Thoracic aorta (tissue), 2 donors: ENCODE measurements around the gene PTPRM. TPM values are rescaled to one million over a fixed set of nuclear protein-coding genes. Genes with fewer than 3 reads are reported as not detected.

Source experiments
- ATAC-seq: fragments of 150-250 bp; one replicate; pipeline ENCODE4 v1.8.0; 2017; ENCODE audit warnings: low read depth; ENCODE audit not compliant: insufficient number of reproducible peaks, low FRiP score
- DNase-seq: peaks from one replicate; pipeline ENCODE4 v3.0.0-alpha.2; 2020; ENCODE audit warnings: low spot score
- H3K27ac ChIP-seq, 2 donors: fragments of 200-600 bp; sonication (generic); 1 replicate in 1 of 2; 2 replicates in 1 of 2; pipeline ENCODE4 v1.5.1; 2016; ENCODE audit warnings: mild to moderate bottlenecking in 2 of 2, moderate library complexity in 2 of 2
- H3K27me3 ChIP-seq: fragments of 200-600 bp; sonication (generic); replicated peaks from 2 replicates; pipeline ENCODE4 v1.6.0; 2016; ENCODE audit warnings: mild to moderate bottlenecking; ENCODE audit not compliant: insufficient read depth
- H3K36me3 ChIP-seq: fragments of 200-600 bp; sonication (generic); one replicate; pipeline ENCODE4 v1.5.1; 2016
- H3K4me1 ChIP-seq, 2 donors: fragments of 200-600 bp; sonication (generic); 1 replicate in 1 of 2; 2 replicates in 1 of 2; pipeline versions ENCODE4 v1.5.1 to v1.6.0; 2016; ENCODE audit warnings: low read depth in 2 of 2, mild to moderate bottlenecking in 1 of 2; ENCODE audit not compliant: control insufficient read depth in 1 of 2
- H3K4me3 ChIP-seq: fragments of 200-600 bp; sonication (generic); 2 replicates; pipeline ENCODE4 v1.5.1; 2016; ENCODE audit warnings: mild to moderate bottlenecking
- H3K9me3 ChIP-seq: fragments of 200-600 bp; sonication (generic); 2 replicates; pipeline ENCODE4 v1.5.1; 2016
- total RNA-seq, 2 donors: library from RNA; depleted of rRNA; stranded (reverse); fragments of >200 nt; gene quantifications; one replicate each; pipeline versions ENCODE4 v1.1.0 to v1.2.3, GENCODE V29; 2016
- TF ChIP-seq, protein P1 (sequence below): fragments of 200-600 bp; sonication (generic); IDR thresholded peaks from one replicate; pipeline ENCODE4 v1.5.1; 2019; ENCODE audit warnings: antibody characterized with exemption

Gene PTPRM
- total RNA-seq, 2 donors from 2014 or later = 90.3 to 102 TPM

- DNase-seq = no peak
- H3K27ac ChIP-seq = peak overlapping the region; percentile 26 to 46
Measured at GRCh38 chr18:7822435-7823331, 255.6 kb downstream of the PTPRM start.

GRCh38 chr18:7824970-7825369 lies 257.9 kb downstream of the PTPRM start:
- no peak for ATAC-seq
- Histone ChIP-seq H3K9me3 (no peaks in the 10 kb centered on the region), H3K4me1 (peaks cover 13 to 43% of the 10 kb centered on the region in 2 donors), H3K4me3 (no peak overlapping the region), H3K27me3 (no peaks in the 10 kb centered on the region), H3K27ac (peak overlapping the region in 1 of 2 donors; percentile 13), H3K36me3 (no peaks in the 10 kb centered on the region)
- TF ChIP-seq, protein P1, sequence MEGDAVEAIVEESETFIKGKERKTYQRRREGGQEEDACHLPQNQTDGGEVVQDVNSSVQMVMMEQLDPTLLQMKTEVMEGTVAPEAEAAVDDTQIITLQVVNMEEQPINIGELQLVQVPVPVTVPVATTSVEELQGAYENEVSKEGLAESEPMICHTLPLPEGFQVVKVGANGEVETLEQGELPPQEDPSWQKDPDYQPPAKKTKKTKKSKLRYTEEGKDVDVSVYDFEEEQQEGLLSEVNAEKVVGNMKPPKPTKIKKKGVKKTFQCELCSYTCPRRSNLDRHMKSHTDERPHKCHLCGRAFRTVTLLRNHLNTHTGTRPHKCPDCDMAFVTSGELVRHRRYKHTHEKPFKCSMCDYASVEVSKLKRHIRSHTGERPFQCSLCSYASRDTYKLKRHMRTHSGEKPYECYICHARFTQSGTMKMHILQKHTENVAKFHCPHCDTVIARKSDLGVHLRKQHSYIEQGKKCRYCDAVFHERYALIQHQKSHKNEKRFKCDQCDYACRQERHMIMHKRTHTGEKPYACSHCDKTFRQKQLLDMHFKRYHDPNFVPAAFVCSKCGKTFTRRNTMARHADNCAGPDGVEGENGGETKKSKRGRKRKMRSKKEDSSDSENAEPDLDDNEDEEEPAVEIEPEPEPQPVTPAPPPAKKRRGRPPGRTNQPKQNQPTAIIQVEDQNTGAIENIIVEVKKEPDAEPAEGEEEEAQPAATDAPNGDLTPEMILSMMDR = no peak
- DNase-seq = no peak

More at GRCh38 chr18:7822435-7823331, 255.6 kb downstream of the PTPRM start:
- TF ChIP-seq, protein P1 = no peak
- H3K9me3 ChIP-seq = no peaks in the 10 kb centered on the region
- H3K27me3 ChIP-seq = no peaks in the 10 kb centered on the region
- no peaks in the 10 kb centered on the region for H3K36me3 ChIP-seq
- H3K4me3 ChIP-seq = peak overlapping the region; percentile 13
- ATAC-seq = no peak
- peaks cover 13 to 43% of the 10 kb centered on the region in 2 donors for H3K4me1 ChIP-seq

DNA sequence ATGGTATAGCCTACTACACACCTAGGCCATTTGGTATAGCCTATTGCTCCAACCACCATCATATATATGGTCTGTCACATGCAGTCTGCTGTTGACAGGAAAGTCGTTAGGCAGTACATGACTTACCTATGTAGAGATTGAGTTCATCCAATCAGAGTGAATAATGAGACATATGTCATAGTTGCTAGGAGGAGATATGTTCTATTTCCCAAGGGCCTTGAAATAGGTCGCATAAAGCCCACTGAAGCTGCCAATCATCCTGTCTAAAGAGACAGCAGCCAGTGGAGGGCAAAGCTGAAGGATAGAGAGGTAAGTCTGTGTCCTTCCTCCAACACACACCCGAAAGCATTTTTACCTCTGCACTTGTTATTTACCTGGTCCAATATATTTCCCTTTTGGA lies 263.4 kb downstream of the PTPRM start:
- H3K4me3 ChIP-seq = no peak overlapping the region
- H3K36me3 ChIP-seq = no peaks in the 10 kb centered on the region
- peaks cover 6 to 11% of the 10 kb centered on the region in 2 donors for H3K4me1 ChIP-seq
- DNase-seq (no peak), ATAC-seq (no peak)
- no peaks in the 10 kb centered on the region for H3K9me3 ChIP-seq
- TF ChIP-seq, protein P1 = no peak
- H3K27ac ChIP-seq = no peak overlapping the region
- H3K27me3 ChIP-seq = no peaks in the 10 kb centered on the region

DNA sequence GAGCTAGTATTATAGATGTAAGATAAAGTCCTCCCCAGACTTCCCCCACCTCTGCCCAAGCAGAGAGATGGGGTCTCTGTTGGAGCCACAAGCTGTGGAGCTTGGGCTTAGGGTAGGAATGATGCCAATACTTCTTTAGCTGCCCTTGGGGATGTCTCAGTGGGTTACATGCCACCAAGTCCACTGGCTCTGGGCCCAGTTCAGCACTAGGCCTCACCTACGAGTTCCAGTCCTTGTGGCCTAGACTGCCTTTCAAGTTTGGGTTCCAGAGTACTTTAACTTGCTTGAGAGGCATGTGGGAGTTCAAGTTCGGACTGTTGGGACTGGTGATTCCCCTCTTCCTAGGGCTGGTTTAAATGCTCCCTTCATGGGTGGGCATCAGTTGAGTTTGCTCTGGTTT lies 272.4 kb downstream of the PTPRM start:
- TF ChIP-seq, protein P1 = no peak
- no peak for DNase-seq
- H3K9me3 ChIP-seq = peaks cover 2% of the 10 kb centered on the region
- H3K27ac ChIP-seq = no peak overlapping the region
- no peak overlapping the region for H3K4me3 ChIP-seq
- H3K4me1 ChIP-seq = peaks cover 4 to 8% of the 10 kb centered on the region in 2 donors
- no peaks in the 10 kb centered on the region for H3K36me3 ChIP-seq
- no peaks in the 10 kb centered on the region for H3K27me3 ChIP-seq
- ATAC-seq = no peak

- Histone ChIP-seq H3K4me3 (no peak overlapping the region), H3K27me3 (no peaks in the 10 kb centered on the region), H3K4me1 (peaks cover 4 to 8% of the 10 kb centered on the region in 2 donors), H3K9me3 (peaks cover 7% of the 10 kb centered on the region), H3K27ac (no peak overlapping the region), H3K36me3 (no peaks in the 10 kb centered on the region)
- DNase-seq (no peak), ATAC-seq (no peak)
- TF ChIP-seq, protein P1 = no peak
Measured at GRCh38 chr18:7840411-7840810, 273.3 kb downstream of the PTPRM start.
